ENCODE results near the gene KIT. TPM values are rescaled to one million over a fixed set of nuclear protein-coding genes. Genes with fewer than 3 reads are reported as not detected.

Gene KIT
- total RNA-seq, 1 experiment from 2014 or later: not detected

- Histone ChIP-seq H4K20me1 (ENCODE audit: insufficient read depth) (no peaks in the 10 kb centered on the region), H3K27ac (ENCODE audit: low read depth, low read length) (no peak overlapping the region), H3K4me2 (ENCODE audit: low read length) (no peak overlapping the region), H3K9me2 (ENCODE audit: insufficient read depth) (no peaks in the 10 kb centered on the region), H3K4me1 (ENCODE audit: control insufficient read depth in 1 of 2, insufficient read depth in 2 of 2, low read length in 2 of 2) (peaks cover 0 to 16% of the 10 kb centered on the region in 2 experiments; a peak in 2 of 4 replicates), H3K36me3 (ENCODE audit: control insufficient read depth in 1 of 2, insufficient read depth in 2 of 2, low read length in 2 of 2) (no peaks in the 10 kb centered on the region), H3K79me2 (ENCODE audit: insufficient read depth, low read length) (no peaks in the 10 kb centered on the region), H3K9ac (ENCODE audit: low read length) (no peak overlapping the region), H3K4me3 (replicated peaks in 1 of 2; ENCODE audit: low read depth in 1 of 2, low read length in 2 of 2) (no peak overlapping the region), H2AFZ (ENCODE audit: low read depth, low read length, poor library complexity, severe bottlenecking) (no peak overlapping the region), H3K9me3 (ENCODE audit: control insufficient read depth in 1 of 2, insufficient read depth in 1 of 2, low read depth in 1 of 2, low read length in 2 of 2) (no peaks in the 10 kb centered on the region), H3K27me3 (ENCODE audit: insufficient read depth, low read length) (peaks cover 11% of the 10 kb centered on the region; the same call in 1 of the 2 replicates)
- POLR2A ChIA-PET: interaction anchor here (0.5 kb wide), 1 partner anchor 142 kb away, joined by 3 read pairs; no protein-coding TSS in a partner anchor
- TF ChIP-seq POLR2AphosphoS5 (IDR thresholded peaks at IDR 0.05; ENCODE audit: low read depth, low read length) (no peak), TCF7L2 (IDR thresholded peaks at IDR 0.05; ENCODE audit: borderline replicate concordance, extremely low read depth, insufficient read depth, insufficient read length) (no peak), SRF (IDR thresholded peaks at IDR 0.05; ENCODE audit: low read depth) (no peak), RAD21 (IDR thresholded peaks at IDR 0.05; ENCODE audit: low read depth) (no peak), JUND (IDR thresholded peaks at IDR 0.05) (no peak), ZBTB33 (IDR thresholded peaks at IDR 0.05; ENCODE audit: extremely low read depth, insufficient replicate concordance, low read length) (no peak), POLR2A (IDR thresholded peaks at IDR 0.05; ENCODE audit: borderline replicate concordance, extremely low read depth, insufficient read depth, insufficient read length) (no peak), ELF1 (IDR thresholded peaks at IDR 0.05; ENCODE audit: borderline replicate concordance, low read depth) (no peak), ZFX (IDR thresholded peaks at IDR 0.05) (no peak), ZNF274 (IDR thresholded peaks at IDR 0.05; ENCODE audit: low read depth, low read length) (no peak), CTCF (IDR thresholded peaks at IDR 0.05 in 2 of 3, conservative IDR thresholded peaks at IDR 0.05 in 1 of 3; ENCODE audit: borderline replicate concordance in 1 of 3, insufficient read depth in 1 of 3, low read depth in 2 of 3, low read length in 2 of 3) (no peak), CEBPB (IDR thresholded peaks at IDR 0.05; ENCODE audit: low read depth) (no peak), YY1 (IDR thresholded peaks at IDR 0.05; ENCODE audit: extremely low read depth, insufficient replicate concordance, low read depth, low read length) (no peak), EZH2phosphoT487 (IDR thresholded peaks at IDR 0.05; ENCODE audit: borderline replicate concordance) (no peak), REST (IDR thresholded peaks at IDR 0.05; ENCODE audit: low read depth) (no peak), SIN3A (IDR thresholded peaks at IDR 0.05; ENCODE audit: low read depth) (no peak), EGR1 (IDR thresholded peaks at IDR 0.05; ENCODE audit: low read depth) (no peak), EZH2 (IDR thresholded peaks at IDR 0.05) (no peak), ATF3 (IDR thresholded peaks at IDR 0.05) (no peak)
- BruUV-seq (replicated peaks): no TSS peak
- CTCF ChIA-PET: no interaction called here
- RAD21 ChIA-PET (ENCODE audit: low non-redundant PET in 1 of 2, low total read pairs in 2 of 2, uncharacterized antibody in 2 of 2, unreplicated experiment in 2 of 2): no interaction called here
- no peak for ATAC-seq
- intact Hi-C loops (cut with micrococcal nuclease): loop anchor here (1.0 to 10.0 kb wide), 2 partner anchors 41 to 337 kb away; no protein-coding TSS in a partner anchor
- DNase-seq (ENCODE audit: low read depth, low spot score): no peak
Measured at GRCh38 chr4:54661686-54662085, 3.9 kb downstream of the KIT start.

All from HCT116 (cell line).